Mucosa of rectum (tissue), 2 donors: ENCODE results near the gene TNFRSF12A.
"Not testable (repeated sequence)": the region's sequence is repeated elsewhere in the genome, so short reads cannot be mapped to it uniquely, and the experiment has no call there.

Experiments used
- H3K27ac ChIP-seq, 2 donors: one replicate each; pipeline ENCODE4 v1.7.0; 2013; ENCODE audit warnings: inconsistent platforms in 2 of 2, low read depth in 2 of 2, low read length in 2 of 2
- H3K27me3 ChIP-seq, 2 donors: one replicate each; pipeline ENCODE4 v1.7.0; 2013; ENCODE audit warnings: low read length in 2 of 2; ENCODE audit not compliant: control insufficient read depth in 2 of 2, insufficient read depth in 2 of 2
- H3K36me3 ChIP-seq, 2 donors: one replicate each; pipeline ENCODE4 v1.7.0; 2013; ENCODE audit warnings: low read length in 2 of 2; ENCODE audit not compliant: control insufficient read depth in 2 of 2, insufficient read depth in 2 of 2
- H3K4me1 ChIP-seq, 2 donors: one replicate each; pipeline ENCODE4 v1.7.0; 2013; ENCODE audit warnings: low read length in 2 of 2, mild to moderate bottlenecking in 1 of 2; ENCODE audit not compliant: control insufficient read depth in 2 of 2, insufficient read depth in 2 of 2
- H3K4me3 ChIP-seq, 2 donors: one replicate each; pipeline ENCODE4 v1.7.0; 2013; ENCODE audit warnings: low read length in 2 of 2
- H3K9ac ChIP-seq, 2 donors: one replicate each; pipeline ENCODE4 v1.7.0; 2013; ENCODE audit warnings: low read length in 2 of 2, low read depth in 1 of 2, mild to moderate bottlenecking in 1 of 2
- H3K9me3 ChIP-seq, 2 donors: one replicate each; pipeline ENCODE4 v1.7.0; 2013; ENCODE audit warnings: low read length in 2 of 2; ENCODE audit not compliant: control insufficient read depth in 2 of 2
- donor health status: healthy.
- donor health status: Normal muscosa, but diverticular disease.

The TNFRSF12A gene

GRCh38 chr16:3065069-3065741 is 45.0 kb downstream of the TNFRSF12A start, which contains the start of gene IL32:
Gene IL32, plus strand, starts transcription at chr16:3065640. Its CDS starts 172 bp downstream, at chr16:3065812.
- H3K9ac ChIP-seq, result peak within 1 kb of the TSS; percentile 79 to 82
- H3K4me1 ChIP-seq, result peaks cover 23 to 34% of the 10 kb centered on the region in 2 donors
- H3K36me3 ChIP-seq, result peaks cover 0 to 3% of the 10 kb centered on the region in 2 donors
- H3K4me3 ChIP-seq, result peak within 1 kb of the TSS; percentile 77 to 87
- H3K27ac ChIP-seq, result peak within 1 kb of the TSS; percentile 78 to 83
- H3K9me3 ChIP-seq, result no peaks in the 10 kb centered on the region
- no peaks in the 10 kb centered on the region for H3K27me3 ChIP-seq

- peak overlapping the region; percentile 77 to 87 for H3K4me3 ChIP-seq
- H3K27me3 ChIP-seq, result no peaks in the 10 kb centered on the region
- H3K36me3 ChIP-seq, result peaks cover 0 to 3% of the 10 kb centered on the region in 2 donors
- no peaks in the 10 kb centered on the region for H3K9me3 ChIP-seq
- H3K27ac ChIP-seq, result peak overlapping the region; percentile 78 to 83
- peaks cover 23 to 34% of the 10 kb centered on the region in 2 donors for H3K4me1 ChIP-seq
- peak overlapping the region; percentile 79 to 82 for H3K9ac ChIP-seq
These were observed 45.7 kb downstream of the TNFRSF12A start for GRCh38 chr16:3065742-3066439.

- H3K27ac ChIP-seq, result peak overlapping the region; percentile 78 to 83
- H3K9me3 ChIP-seq, result no peaks in the 10 kb centered on the region
- H3K4me3 ChIP-seq, result peak overlapping the region; percentile 77 to 87
- peaks cover 0 to 3% of the 10 kb centered on the region in 2 donors for H3K36me3 ChIP-seq
- H3K27me3 ChIP-seq, result no peaks in the 10 kb centered on the region
- peak overlapping the region; percentile 79 to 82 for H3K9ac ChIP-seq
- peaks cover 23 to 34% of the 10 kb centered on the region in 2 donors for H3K4me1 ChIP-seq
These were observed 46.2 kb downstream of the TNFRSF12A start for GRCh38 chr16:3066440-3066748.

GRCh38 chr16:3068487-3068886 is 48.3 kb downstream of the TNFRSF12A start:
- Histone ChIP-seq H3K4me3 (peak overlapping the region in 1 of 2 donors; percentile 28), H3K27me3 (no peaks in the 10 kb centered on the region), H3K36me3 (peaks cover 0 to 3% of the 10 kb centered on the region in 2 donors), H3K9me3 (no peaks in the 10 kb centered on the region), H3K27ac (no peak overlapping the region), H3K9ac (no peak overlapping the region), H3K4me1 (peaks cover 26 to 31% of the 10 kb centered on the region in 2 donors)

GRCh38 chr16:3069146-3069545 is 49.0 kb downstream of the TNFRSF12A start:
- not testable (repeated sequence) for H3K27ac ChIP-seq, H3K36me3 ChIP-seq, H3K9me3 ChIP-seq, H3K27me3 ChIP-seq, H3K4me3 ChIP-seq, H3K9ac ChIP-seq
- H3K4me1 ChIP-seq, result peaks cover 27 to 30% of the 10 kb centered on the region in 2 donors

- no peaks in the 10 kb centered on the region for H3K9me3 ChIP-seq
- no peak overlapping the region for H3K4me3 ChIP-seq
- H3K36me3 ChIP-seq, result peaks cover 0 to 3% of the 10 kb centered on the region in 2 donors
- peaks cover 0 to 1% of the 10 kb centered on the region in 2 donors for H3K27me3 ChIP-seq
- H3K4me1 ChIP-seq, result peaks cover 17 to 22% of the 10 kb centered on the region in 2 donors
- no peak overlapping the region for H3K9ac ChIP-seq
- H3K27ac ChIP-seq, result no peak overlapping the region
These were observed 50.5 kb downstream of the TNFRSF12A start for GRCh38 chr16:3070608-3071111.

GRCh38 chr16:3071655-3072054 is 51.5 kb downstream of the TNFRSF12A start:
- H3K9ac ChIP-seq, result no peak overlapping the region

More at GRCh38 chr16:3071655-3072054, 51.5 kb downstream of the TNFRSF12A start:
- Histone ChIP-seq H3K9me3 (no peaks in the 10 kb centered on the region), H3K4me3 (no peak overlapping the region), H3K4me1 (peaks cover 7 to 14% of the 10 kb centered on the region in 2 donors), H3K27me3 (peaks cover 0 to 1% of the 10 kb centered on the region in 2 donors), H3K27ac (no peak overlapping the region), H3K36me3 (peaks cover 0 to 3% of the 10 kb centered on the region in 2 donors)
